ENCODE results near the gene TTC28.

Gene TTC28

GRCh38 chr22:27995801-27996528 lies 683.7 kb downstream of the TTC28 start:
- Histone ChIP-seq H3K27ac (ENCODE audit: extremely low read depth, low read depth, low read length) (no peak overlapping the region), H3K4me3 (ENCODE audit: low read depth, low read length) (no peak overlapping the region), H3K36me3 (ENCODE audit: control insufficient read depth in 2 of 2, insufficient read depth in 1 of 2, low read length in 2 of 2) (peaks cover 0 to 42% of the 10 kb centered on the region in 2 experiments; a peak in 1 of 3 replicates), H3K4me1 (ENCODE audit: control insufficient read depth, insufficient read depth, low read length) (no peaks in the 10 kb centered on the region), H3K9me3 (ENCODE audit: control insufficient read depth, insufficient read depth, low read depth, low read length) (no peaks in the 10 kb centered on the region)
- TF ChIP-seq ZNF324 (tag by site-specific recombination; IDR thresholded peaks at IDR 0.05), result no peak
- no peak for TF ChIP-seq ZNF623 (tag by site-specific recombination; IDR thresholded peaks at IDR 0.05)
- TF ChIP-seq, protein P1, sequence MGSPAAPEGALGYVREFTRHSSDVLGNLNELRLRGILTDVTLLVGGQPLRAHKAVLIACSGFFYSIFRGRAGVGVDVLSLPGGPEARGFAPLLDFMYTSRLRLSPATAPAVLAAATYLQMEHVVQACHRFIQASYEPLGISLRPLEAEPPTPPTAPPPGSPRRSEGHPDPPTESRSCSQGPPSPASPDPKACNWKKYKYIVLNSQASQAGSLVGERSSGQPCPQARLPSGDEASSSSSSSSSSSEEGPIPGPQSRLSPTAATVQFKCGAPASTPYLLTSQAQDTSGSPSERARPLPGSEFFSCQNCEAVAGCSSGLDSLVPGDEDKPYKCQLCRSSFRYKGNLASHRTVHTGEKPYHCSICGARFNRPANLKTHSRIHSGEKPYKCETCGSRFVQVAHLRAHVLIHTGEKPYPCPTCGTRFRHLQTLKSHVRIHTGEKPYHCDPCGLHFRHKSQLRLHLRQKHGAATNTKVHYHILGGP (tag by site-specific recombination; IDR thresholded peaks at IDR 0.05), result no peak
- TF ChIP-seq BCL11A (tag by site-specific recombination; IDR thresholded peaks at IDR 0.05; ENCODE audit: low read depth), result no peak
- TF ChIP-seq, protein P2, sequence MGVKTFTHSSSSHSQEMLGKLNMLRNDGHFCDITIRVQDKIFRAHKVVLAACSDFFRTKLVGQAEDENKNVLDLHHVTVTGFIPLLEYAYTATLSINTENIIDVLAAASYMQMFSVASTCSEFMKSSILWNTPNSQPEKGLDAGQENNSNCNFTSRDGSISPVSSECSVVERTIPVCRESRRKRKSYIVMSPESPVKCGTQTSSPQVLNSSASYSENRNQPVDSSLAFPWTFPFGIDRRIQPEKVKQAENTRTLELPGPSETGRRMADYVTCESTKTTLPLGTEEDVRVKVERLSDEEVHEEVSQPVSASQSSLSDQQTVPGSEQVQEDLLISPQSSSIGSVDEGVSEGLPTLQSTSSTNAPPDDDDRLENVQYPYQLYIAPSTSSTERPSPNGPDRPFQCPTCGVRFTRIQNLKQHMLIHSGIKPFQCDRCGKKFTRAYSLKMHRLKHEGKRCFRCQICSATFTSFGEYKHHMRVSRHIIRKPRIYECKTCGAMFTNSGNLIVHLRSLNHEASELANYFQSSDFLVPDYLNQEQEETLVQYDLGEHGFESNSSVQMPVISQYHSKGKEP (tag by site-specific recombination; IDR thresholded peaks at IDR 0.05), result no peak
- TF ChIP-seq ZNF423 (tag by site-specific recombination; IDR thresholded peaks at IDR 0.05), result no peak
- TF ChIP-seq, protein P3, sequence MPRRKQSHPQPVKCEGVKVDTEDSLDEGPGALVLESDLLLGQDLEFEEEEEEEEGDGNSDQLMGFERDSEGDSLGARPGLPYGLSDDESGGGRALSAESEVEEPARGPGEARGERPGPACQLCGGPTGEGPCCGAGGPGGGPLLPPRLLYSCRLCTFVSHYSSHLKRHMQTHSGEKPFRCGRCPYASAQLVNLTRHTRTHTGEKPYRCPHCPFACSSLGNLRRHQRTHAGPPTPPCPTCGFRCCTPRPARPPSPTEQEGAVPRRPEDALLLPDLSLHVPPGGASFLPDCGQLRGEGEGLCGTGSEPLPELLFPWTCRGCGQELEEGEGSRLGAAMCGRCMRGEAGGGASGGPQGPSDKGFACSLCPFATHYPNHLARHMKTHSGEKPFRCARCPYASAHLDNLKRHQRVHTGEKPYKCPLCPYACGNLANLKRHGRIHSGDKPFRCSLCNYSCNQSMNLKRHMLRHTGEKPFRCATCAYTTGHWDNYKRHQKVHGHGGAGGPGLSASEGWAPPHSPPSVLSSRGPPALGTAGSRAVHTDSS (tag by site-specific recombination; IDR thresholded peaks at IDR 0.05), result no peak
- no peak for TF ChIP-seq ZIC2 (tag by site-specific recombination; IDR thresholded peaks at IDR 0.05)
- POLR2A ChIA-PET, result interaction anchor here (0.9 to 1.4 kb wide), 2 partner anchors 15 to 77 kb away, joined by 3 read pairs; partner anchors contain the start of gene PITPNB
- CTCF ChIA-PET, result interaction anchor here (2.2 kb wide), 1 partner anchor 109 kb away, joined by 5 read pairs; no protein-coding TSS in a partner anchor

GRCh38 chr22:27994481-27995331 lies 684.9 kb downstream of the TTC28 start:
- TF ChIP-seq ZNF311 (tag by site-specific recombination; IDR thresholded peaks at IDR 0.05; ENCODE audit: borderline replicate concordance) (no peak), ZBTB48 (tag by site-specific recombination; IDR thresholded peaks at IDR 0.05) (no peak), ZNF211 (tag by site-specific recombination; IDR thresholded peaks at IDR 0.05; ENCODE audit: low read depth) (no peak), ZNF266 (tag by site-specific recombination; IDR thresholded peaks at IDR 0.05; ENCODE audit: low read depth) (no peak), ZNF610 (tag by site-specific recombination; IDR thresholded peaks at IDR 0.05; ENCODE audit: borderline replicate concordance) (no peak), SP2 (tag by site-specific recombination; IDR thresholded peaks at IDR 0.05) (no peak), ZNF677 (tag by site-specific recombination; IDR thresholded peaks at IDR 0.05) (no peak), ZNF16 (tag by site-specific recombination; IDR thresholded peaks at IDR 0.05; ENCODE audit: low read depth) (no peak), ZNF274 (IDR thresholded peaks at IDR 0.05; ENCODE audit: low read length) (no peak), ZNF274 (tag by site-specific recombination; IDR thresholded peaks at IDR 0.05; ENCODE audit: borderline replicate concordance) (no peak), YY1 (tag by site-specific recombination; IDR thresholded peaks at IDR 0.05) (no peak), ZNF768 (tag by site-specific recombination; IDR thresholded peaks at IDR 0.05) (no peak), ZNF202 (tag by site-specific recombination; IDR thresholded peaks at IDR 0.05; ENCODE audit: borderline replicate concordance) (no peak), SETDB1 (IDR thresholded peaks at IDR 0.05; ENCODE audit: insufficient read length, low read length) (no peak), GFI1B (tag by site-specific recombination; IDR thresholded peaks at IDR 0.05) (no peak), OSR2 (tag by site-specific recombination; IDR thresholded peaks at IDR 0.05) (no peak), ZNF19 (tag by site-specific recombination; IDR thresholded peaks at IDR 0.05; ENCODE audit: low read depth) (no peak), ZNF555 (tag by site-specific recombination; conservative IDR thresholded peaks at IDR 0.05) (no peak), ZNF48 (tag by site-specific recombination; IDR thresholded peaks at IDR 0.05) (no peak)
- TF ChIP-seq, protein P4, sequence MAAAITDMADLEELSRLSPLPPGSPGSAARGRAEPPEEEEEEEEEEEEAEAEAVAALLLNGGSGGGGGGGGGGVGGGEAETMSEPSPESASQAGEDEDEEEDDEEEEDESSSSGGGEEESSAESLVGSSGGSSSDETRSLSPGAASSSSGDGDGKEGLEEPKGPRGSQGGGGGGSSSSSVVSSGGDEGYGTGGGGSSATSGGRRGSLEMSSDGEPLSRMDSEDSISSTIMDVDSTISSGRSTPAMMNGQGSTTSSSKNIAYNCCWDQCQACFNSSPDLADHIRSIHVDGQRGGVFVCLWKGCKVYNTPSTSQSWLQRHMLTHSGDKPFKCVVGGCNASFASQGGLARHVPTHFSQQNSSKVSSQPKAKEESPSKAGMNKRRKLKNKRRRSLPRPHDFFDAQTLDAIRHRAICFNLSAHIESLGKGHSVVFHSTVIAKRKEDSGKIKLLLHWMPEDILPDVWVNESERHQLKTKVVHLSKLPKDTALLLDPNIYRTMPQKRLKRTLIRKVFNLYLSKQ (tag by site-specific recombination; IDR thresholded peaks at IDR 0.05; ENCODE audit: borderline replicate concordance), result no peak
- ChIA-PET POLR2A (interaction anchor here (0.9 to 1.4 kb wide), 2 partner anchors 14 to 75 kb away, joined by 3 read pairs; partner anchors contain the start of gene PITPNB), CTCF (no interaction called here)
- Histone ChIP-seq H3K4me3 (ENCODE audit: low read depth, low read length) (no peak overlapping the region), H3K36me3 (ENCODE audit: control insufficient read depth in 2 of 2, insufficient read depth in 1 of 2, low read length in 2 of 2) (peaks cover 0 to 41% of the 10 kb centered on the region in 2 experiments; a peak in 1 of 3 replicates), H3K4me1 (ENCODE audit: control insufficient read depth, insufficient read depth, low read length) (no peaks in the 10 kb centered on the region), H3K9me3 (ENCODE audit: control insufficient read depth, insufficient read depth, low read depth, low read length) (no peaks in the 10 kb centered on the region), H3K27ac (ENCODE audit: extremely low read depth, low read depth, low read length) (no peak overlapping the region)

Measured in HEK293 (cell line).